Measurements from ENCODE around the gene NEDD4L.
"Not testable (repeated sequence)": the region's sequence is repeated elsewhere in the genome, so short reads cannot be mapped to it uniquely, and the experiment has no call there.

Gene NEDD4L

GRCh38 chr18:58168221-58168620 is 124.2 kb downstream of the NEDD4L start:
- no peak overlapping the region for H3K4me3 ChIP-seq
- no peak overlapping the region for H3K27ac ChIP-seq

GRCh38 chr18:58168993-58169392 is 125.0 kb downstream of the NEDD4L start:
- H3K27ac ChIP-seq: no peak overlapping the region
- H3K4me3 ChIP-seq: no peak overlapping the region

DNA sequence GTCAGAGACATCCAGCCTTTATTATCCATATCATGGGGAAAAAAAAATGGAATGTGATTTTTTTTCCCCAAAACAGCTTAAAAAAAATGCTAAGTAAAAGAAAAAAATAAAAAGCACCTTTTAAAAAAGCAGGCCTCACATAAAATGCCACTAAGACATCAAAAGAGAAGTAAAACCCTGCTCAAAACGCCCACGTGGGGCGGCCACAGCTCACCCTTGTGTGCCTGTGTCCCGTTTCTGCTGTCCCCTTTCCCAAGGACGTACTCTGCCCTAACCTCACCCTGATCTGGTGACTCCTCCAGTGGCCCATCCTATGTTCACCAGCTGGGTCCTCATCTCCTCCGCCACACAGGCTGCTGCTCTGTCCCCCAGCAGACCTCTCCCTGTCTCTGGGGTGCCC is 125.4 kb downstream of the NEDD4L start:
- Histone ChIP-seq H3K4me3 (no peak overlapping the region), H3K27ac (no peak overlapping the region)

DNA sequence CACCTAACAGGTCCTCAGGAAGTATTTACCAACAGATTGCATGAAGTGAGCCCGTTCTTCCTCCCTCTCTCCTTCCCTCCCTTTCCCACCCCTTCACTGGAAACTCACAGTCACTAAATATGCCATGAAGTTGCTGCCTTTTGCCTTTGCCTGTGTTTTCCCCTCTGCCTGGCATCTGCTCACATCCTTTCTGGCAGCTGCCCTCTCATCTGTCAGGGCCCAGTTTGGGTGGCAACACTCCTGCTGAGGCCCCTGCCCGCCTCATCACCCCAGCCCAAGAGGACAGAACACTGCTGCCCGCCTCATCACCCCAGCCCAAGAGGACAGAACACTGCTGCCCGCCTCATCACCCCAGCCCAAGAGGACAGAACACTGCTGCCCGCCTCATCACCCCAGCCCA is 126.0 kb downstream of the NEDD4L start:
- not testable (repeated sequence) for H3K4me3 ChIP-seq, H3K27ac ChIP-seq

DNA sequence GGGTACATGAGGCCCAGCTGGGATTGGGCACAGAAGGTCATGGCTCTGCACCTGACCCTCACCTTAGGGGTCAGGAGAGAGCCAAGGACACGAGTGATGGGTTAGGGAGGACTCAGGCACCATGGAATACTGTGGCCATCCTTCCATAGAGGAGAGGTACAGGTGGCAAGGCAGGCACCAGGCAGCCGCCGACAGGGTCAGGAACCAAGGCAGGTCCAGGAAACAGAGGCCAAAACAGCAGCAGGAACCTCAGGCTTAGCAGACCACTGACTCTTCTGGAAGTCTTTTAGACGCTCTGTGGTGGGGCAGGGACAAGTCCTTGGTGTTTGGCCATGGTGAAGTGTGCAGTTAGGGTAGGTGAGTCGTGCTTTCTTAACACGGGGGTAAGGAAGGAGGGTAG is 128.0 kb downstream of the NEDD4L start:
- H3K27ac ChIP-seq: no peak overlapping the region
- no peak overlapping the region for H3K4me3 ChIP-seq

DNA sequence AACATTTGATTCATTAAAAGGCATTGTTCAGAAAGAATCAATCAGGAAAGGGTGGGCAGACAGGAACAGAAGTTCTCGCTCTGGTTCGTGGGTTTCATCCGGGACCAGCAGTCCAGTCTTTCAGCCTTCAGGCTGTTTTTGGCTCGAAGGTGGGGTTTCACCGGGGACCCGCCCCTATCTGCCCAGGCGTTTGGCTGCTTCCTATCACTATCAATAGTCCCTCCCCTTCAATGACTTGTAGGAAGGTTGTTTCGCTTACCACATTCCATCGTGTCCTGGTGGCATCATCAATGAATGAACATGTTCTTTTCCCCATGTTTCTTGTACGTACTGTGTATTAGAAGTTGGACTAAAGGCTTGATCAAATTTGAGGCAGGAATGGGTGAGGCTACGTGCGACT is 130.3 kb downstream of the NEDD4L start:
- Histone ChIP-seq H3K27ac (no peak overlapping the region), H3K4me3 (no peak overlapping the region)

GRCh38 chr18:58175122-58175785 is 131.2 kb downstream of the NEDD4L start:
- no peak overlapping the region for H3K27ac ChIP-seq
- no peak overlapping the region for H3K4me3 ChIP-seq

- H3K4me3 ChIP-seq: no peak overlapping the region
- H3K27ac ChIP-seq: no peak overlapping the region
Observed at GRCh38 chr18:58175786-58176176, 131.8 kb downstream of the NEDD4L start.

GRCh38 chr18:58177004-58177717 is 133.1 kb downstream of the NEDD4L start:
- H3K27ac ChIP-seq: peak overlapping the region in 2 of 21 experiments; percentile 15 to 62
- H3K4me3 ChIP-seq: no peak overlapping the region

DNA sequence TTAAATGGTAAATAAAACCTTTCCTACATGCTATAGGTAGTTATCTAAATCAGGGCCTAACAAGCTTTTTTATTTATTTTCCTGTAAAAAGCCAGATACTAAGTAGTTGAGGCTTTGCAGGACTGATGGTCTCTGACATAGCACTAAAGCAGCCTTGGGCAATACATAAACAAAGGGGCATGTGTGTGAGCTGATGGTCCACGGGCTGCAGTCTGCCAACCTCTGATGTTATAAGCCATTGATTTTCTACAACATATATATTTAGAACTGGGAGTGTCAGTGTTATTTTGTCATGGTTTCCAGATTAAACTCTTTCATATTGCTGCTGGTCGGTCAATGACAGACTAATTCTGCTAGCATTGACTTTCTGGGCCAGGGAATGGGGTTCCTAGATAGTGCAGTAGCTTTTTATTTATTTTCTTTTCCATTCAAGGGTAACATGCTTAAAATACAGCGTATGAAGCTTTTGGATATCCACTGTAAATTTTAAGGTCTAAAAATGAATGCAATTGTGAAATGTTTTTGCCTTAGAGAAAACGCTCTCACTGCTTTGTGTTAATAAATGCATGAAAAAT is 134.0 kb downstream of the NEDD4L start:
- Histone ChIP-seq H3K4me3 (no peak overlapping the region), H3K27ac (peak overlapping the region in 1 of 21 experiments; percentile 6)

GRCh38 chr18:58178511-58178910 is 134.5 kb downstream of the NEDD4L start:
- no peak overlapping the region for H3K4me3 ChIP-seq
- H3K27ac ChIP-seq: no peak overlapping the region

DNA sequence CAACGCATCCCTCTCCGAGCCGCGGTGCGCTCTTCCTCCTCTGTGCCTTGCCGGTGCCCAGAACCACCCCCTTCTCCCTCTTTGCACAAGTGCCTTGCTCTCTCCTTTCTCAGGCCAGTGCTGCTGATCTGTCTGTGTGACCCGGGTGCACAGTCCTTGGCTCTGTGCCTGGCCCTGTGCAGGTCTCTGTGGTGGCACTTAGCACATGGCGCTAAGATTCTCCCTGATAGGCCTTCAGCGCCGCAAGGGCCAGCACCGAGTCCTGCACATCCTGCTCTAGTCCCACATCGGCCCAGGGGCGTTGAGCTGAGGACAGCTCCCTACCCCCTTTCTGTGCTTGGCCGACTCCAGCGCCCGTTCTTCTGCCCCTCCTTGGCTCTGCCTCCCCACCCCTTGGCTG is 136.1 kb downstream of the NEDD4L start:
- Histone ChIP-seq H3K4me3 (no peak overlapping the region), H3K27ac (no peak overlapping the region)

- H3K27ac ChIP-seq: no peak overlapping the region
- H3K4me3 ChIP-seq: no peak overlapping the region
Observed at GRCh38 chr18:58180738-58181353, 136.8 kb downstream of the NEDD4L start.

DNA sequence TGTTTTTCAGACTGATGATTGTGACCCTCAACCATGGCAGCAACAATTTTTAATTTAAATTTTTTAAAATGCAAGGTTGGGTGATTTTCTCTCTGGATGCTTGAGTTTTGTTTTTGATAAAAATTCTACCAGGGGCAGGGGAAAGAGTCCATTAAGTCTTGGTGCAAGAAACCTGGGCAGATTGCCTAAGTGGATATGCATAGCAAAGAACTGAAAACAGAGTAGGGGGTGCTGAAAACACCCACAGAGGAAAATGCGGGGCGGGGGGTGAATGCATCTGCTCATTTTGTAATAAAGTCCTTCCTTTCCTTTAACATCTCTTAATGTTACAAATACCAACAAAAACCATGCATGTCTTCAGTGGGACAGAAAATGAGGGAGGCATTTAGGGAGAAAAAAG is 138.0 kb downstream of the NEDD4L start:
- Histone ChIP-seq H3K4me3 (no peak overlapping the region), H3K27ac (no peak overlapping the region)

- H3K4me3 ChIP-seq: no peak overlapping the region
- no peak overlapping the region for H3K27ac ChIP-seq
Observed at GRCh38 chr18:58183226-58183625, 139.2 kb downstream of the NEDD4L start.

- Histone ChIP-seq H3K4me3 (no peak overlapping the region), H3K27ac (no peak overlapping the region)
Observed at GRCh38 chr18:58186258-58186948, 142.4 kb downstream of the NEDD4L start.

DNA sequence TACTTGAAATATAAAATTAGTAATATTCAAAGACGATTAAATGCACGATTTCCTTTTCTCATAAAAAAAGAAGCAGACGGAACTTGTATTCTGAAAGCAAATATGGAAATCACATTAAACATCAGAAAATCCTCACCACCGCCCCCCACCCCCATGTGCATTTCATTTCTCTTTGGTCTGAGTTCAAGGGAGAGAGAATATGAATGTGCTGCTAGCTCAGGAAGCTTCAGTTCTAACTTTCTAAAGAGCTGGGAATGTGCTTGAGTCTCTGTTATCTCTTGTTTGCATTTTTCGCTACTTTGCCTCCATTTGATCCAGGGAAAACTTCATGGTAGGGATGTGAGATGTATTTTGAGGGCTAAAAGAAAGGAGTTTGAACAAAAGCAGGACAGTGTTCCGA is 143.6 kb downstream of the NEDD4L start:
- Histone ChIP-seq H3K27ac (no peak overlapping the region), H3K4me3 (no peak overlapping the region)

GRCh38 chr18:58188996-58189395 is 145.0 kb downstream of the NEDD4L start:
- Histone ChIP-seq H3K27ac (no peak overlapping the region), H3K4me3 (no peak overlapping the region)

DNA sequence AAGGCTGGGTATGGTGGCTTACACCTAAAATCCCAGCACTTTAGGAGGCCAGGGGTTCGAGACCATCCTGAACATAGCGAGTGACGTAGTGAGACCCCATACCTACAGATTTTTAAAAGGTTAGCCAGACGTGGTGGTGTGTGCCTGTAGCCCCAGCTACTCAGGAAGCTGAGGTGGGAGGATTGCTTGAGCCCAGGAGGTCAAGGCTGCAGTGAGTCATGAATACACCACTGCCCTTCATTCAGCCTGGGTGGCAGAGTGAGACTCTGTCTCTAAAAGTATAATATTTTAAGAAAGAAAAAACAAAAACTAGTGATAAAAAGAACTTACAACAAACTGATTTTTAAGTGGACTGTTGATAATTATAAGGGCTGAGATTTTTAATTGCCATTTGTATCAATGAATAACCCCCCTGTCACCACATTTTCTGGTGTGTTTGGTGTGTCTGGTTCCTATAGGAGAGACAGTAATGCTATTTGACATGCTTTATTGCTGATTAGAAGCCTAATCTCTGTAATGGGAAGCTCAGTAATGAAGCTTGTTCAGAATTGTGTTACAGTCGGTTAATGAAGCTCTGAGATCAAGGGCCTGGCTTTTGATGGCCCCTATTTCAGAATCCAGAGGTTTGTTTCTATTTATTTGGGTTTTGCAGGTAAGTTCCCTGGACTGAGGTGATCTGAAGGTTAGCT is 147.0 kb downstream of the NEDD4L start:
- Histone ChIP-seq H3K4me3 (no peak overlapping the region), H3K27ac (no peak overlapping the region)

DNA sequence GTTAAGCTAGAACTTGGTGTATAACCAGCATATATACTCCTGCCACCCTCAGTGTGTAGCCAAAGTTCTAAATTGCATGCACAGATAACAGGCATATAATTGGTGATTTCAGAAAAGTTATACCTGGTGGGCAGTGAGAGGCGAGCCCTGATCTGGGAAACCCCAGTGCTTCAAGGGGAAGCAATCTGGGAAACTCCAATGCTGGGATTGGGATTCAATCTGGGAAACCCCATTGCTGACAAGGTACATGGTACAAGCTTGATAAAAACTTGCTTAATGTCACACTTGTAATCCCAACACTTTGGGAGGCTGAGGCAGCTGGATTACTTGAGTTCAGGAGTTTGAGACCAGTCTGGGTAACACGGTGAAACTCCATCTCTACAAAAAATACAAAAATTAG is 147.6 kb downstream of the NEDD4L start:
- Histone ChIP-seq H3K27ac (no peak overlapping the region), H3K4me3 (no peak overlapping the region)

Measured in skin epidermis (tissue), 12 donors.